Gastroesophageal sphincter (tissue), 4 donors: Measurements from ENCODE around the gene C1D. TPM values are rescaled to one million over a fixed set of nuclear protein-coding genes. Genes with fewer than 3 reads are reported as not detected.

Experiments
- ATAC-seq: fragments of 150-250 bp; one replicate; pipeline ENCODE4 v1.9.1; 2016; ENCODE audit warnings: mild to moderate bottlenecking, moderate library complexity
- H3K27ac ChIP-seq, 4 donors: fragments of 200-600 bp; sonication (generic) in 3 of 4; 1 replicate in 3 of 4; 2 replicates in 1 of 4; pipeline ENCODE4 v1.5.1; 2016 to 2019
- H3K27me3 ChIP-seq: fragments of 200-600 bp; sonication (generic); one replicate; pipeline ENCODE4 v1.5.1; 2019
- H3K36me3 ChIP-seq, 2 donors: fragments of 200-600 bp; sonication (generic); one replicate each; pipeline ENCODE4 v1.5.1; 2019; ENCODE audit warnings: control low read depth in 1 of 2
- H3K4me1 ChIP-seq, 3 donors: fragments of 200-600 bp; sonication (generic); 1 replicate in 2 of 3; 2 replicates in 1 of 3; pipeline ENCODE4 v1.5.1; 2016 to 2019; ENCODE audit warnings: control low read depth in 2 of 3
- H3K4me3 ChIP-seq, 2 donors: fragments of 200-600 bp; sonication (generic); one replicate each; pipeline ENCODE4 v1.5.1; 2019; ENCODE audit warnings: mild to moderate bottlenecking in 1 of 2, moderate library complexity in 1 of 2
- H3K9me3 ChIP-seq, 3 donors: fragments of 200-600 bp; sonication (generic); one replicate each; pipeline ENCODE4 v1.5.1; 2017 to 2019; ENCODE audit warnings: control low read depth in 2 of 3
- CTCF ChIP-seq, 4 experiments: fragments of 200-600 bp in 2 of 4; fragments of 450-650 bp in 2 of 4; sonication (generic) in 1 of 4; IDR thresholded peaks; one replicate each; pipeline ENCODE4 v1.5.1; 2017 to 2019; ENCODE audit warnings: antibody characterized with exemption in 4 of 4, mild to moderate bottlenecking in 2 of 4, moderate library complexity in 2 of 4
- EP300 ChIP-seq: sonication (generic); formaldehyde crosslinking; IDR thresholded peaks from one replicate; pipeline ENCODE4 v1.6.1; 2017; ENCODE audit warnings: antibody characterized with exemption, mild to moderate bottlenecking
- POLR2A ChIP-seq, 2 donors: fragments of 450-650 bp; IDR thresholded peaks; one replicate each; pipeline ENCODE4 v1.6.1; 2017; ENCODE audit warnings: antibody characterized with exemption in 2 of 2, mild to moderate bottlenecking in 2 of 2, moderate library complexity in 1 of 2
- POLR2AphosphoS5 ChIP-seq: sonication (generic); formaldehyde crosslinking; IDR thresholded peaks from one replicate; pipeline ENCODE4 v1.6.1; 2017; ENCODE audit warnings: antibody characterized with exemption
- WGBS, 2 donors: methylation state at CpG; one replicate each; pipeline ENCODE4 v1.1.5; 2018; ENCODE audit warnings: low coverage in 1 of 2; 5-methylcytosine and 5-hydroxymethylcytosine counted together
- total RNA-seq, 4 donors: library from RNA; depleted of rRNA; stranded (reverse); fragments of >200 nt; gene quantifications; one replicate each; pipeline ENCODE4 v1.1.0, GENCODE V29; 2016

C1D gene
- total RNA-seq, 4 donors from 2014 or later, result 23.4 to 66.5 (median 47.0) TPM

DNA sequence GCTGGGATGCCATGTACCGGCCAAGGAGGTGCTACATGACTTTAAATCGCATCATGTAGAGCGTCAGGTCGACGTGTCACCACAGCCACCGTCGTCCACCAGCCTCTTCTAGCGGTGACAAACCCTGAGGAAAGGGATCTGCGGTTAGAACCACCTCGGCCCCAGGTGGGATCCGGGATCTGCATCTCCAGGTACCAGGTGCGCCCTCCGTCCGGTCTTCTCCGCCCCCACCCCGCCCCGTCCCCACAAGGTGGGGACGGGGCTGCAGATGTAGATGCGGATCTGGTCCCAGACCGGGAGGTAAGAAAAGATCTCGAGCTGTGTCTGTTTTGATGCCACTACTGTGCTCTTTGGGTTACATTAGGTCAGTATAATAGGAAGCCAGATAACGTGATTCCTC, 38.4 kb downstream of the C1D start:
- no peak for TF ChIP-seq CTCF (IDR thresholded peaks at IDR 0.05)
- TF ChIP-seq POLR2A (IDR thresholded peaks at IDR 0.05), result no peak
- TF ChIP-seq EP300, result no peak
- no peak for TF ChIP-seq POLR2AphosphoS5
- Histone ChIP-seq H3K4me1 (no peaks in the 10 kb centered on the region), H3K4me3 (no peak overlapping the region), H3K9me3 (no peaks in the 10 kb centered on the region), H3K36me3 (no peaks in the 10 kb centered on the region), H3K27ac (no peak overlapping the region), H3K27me3 (peaks cover 15% of the 10 kb centered on the region)
- 93 to 95% methylated on average over 5 to 8 of the region's 22 CpGs for WGBS, 2 donors
- no peak for ATAC-seq

GRCh38 chr2:68023904-68024303, 38.9 kb downstream of the C1D start:
- Histone ChIP-seq H3K9me3 (no peaks in the 10 kb centered on the region), H3K27ac (no peak overlapping the region), H3K27me3 (peaks cover 15% of the 10 kb centered on the region), H3K36me3 (no peaks in the 10 kb centered on the region), H3K4me3 (no peak overlapping the region), H3K4me1 (no peaks in the 10 kb centered on the region)
- ATAC-seq, result no peak
- TF ChIP-seq CTCF (IDR thresholded peaks at IDR 0.05) (no peak), POLR2AphosphoS5 (no peak), POLR2A (IDR thresholded peaks at IDR 0.05) (no peak), EP300 (no peak)
- WGBS, 2 donors, result 100% methylated on average over 5 of the region's 16 CpGs; no CpG with 5 or more reads in 1 of the 2 donors

DNA sequence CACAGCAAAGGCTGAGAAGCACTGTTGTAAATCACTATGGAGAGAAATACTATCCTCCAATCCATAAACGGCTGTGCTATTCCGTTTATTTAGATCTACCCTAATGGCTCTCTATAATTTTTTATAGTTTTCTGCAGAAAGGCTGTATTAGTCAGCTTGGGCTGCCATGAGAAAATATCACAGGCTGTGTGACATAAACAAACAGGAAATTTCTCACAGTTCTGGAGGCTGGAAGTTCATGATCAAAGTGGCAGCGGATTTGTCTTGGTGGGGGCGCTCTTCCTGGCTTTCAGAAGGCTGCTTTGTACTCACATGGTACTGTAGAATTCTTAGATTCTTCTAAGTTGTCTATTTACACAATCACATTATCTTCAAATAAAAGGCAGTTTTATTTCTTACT, 44.1 kb downstream of the C1D start:
- peaks cover 7% of the 10 kb centered on the region for H3K27me3 ChIP-seq
- no peak overlapping the region for H3K4me3 ChIP-seq
- ATAC-seq, result no peak
- whole genome bisulfite sequencing, 2 donors, result 73 to 78% methylated on average over 3 to 4 of the region's 4 CpGs
- no peaks in the 10 kb centered on the region for H3K9me3 ChIP-seq
- no peaks in the 10 kb centered on the region for H3K4me1 ChIP-seq
- H3K36me3 ChIP-seq, result no peaks in the 10 kb centered on the region
- TF ChIP-seq EP300 (no peak), POLR2AphosphoS5 (no peak), POLR2A (IDR thresholded peaks at IDR 0.05) (no peak), CTCF (IDR thresholded peaks at IDR 0.05) (no peak)
- H3K27ac ChIP-seq, result no peak overlapping the region

DNA sequence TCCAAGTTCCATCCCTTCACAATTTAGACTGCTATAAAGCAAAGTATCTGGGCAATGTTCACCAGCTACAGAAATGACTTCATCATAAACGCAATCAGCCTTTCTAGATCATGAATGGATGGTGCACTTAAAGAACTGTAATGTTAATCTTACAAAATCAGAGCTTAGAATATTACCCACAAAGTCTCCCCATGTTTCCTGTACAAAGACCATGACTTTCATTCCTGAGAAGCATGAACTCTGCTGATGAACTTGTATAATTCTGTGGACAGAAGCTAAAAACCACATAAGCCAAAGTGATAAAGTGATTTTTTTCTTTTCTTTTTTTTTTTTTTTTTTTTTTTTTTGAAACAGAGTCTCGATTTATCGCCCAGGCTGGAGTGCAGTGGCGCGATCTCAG, 53.3 kb downstream of the C1D start:
- Histone ChIP-seq H3K4me3 (no peak overlapping the region), H3K36me3 (no peaks in the 10 kb centered on the region), H3K27me3 (no peaks in the 10 kb centered on the region), H3K9me3 (no peaks in the 10 kb centered on the region), H3K27ac (no peak overlapping the region), H3K4me1 (no peaks in the 10 kb centered on the region)
- no peak for TF ChIP-seq POLR2AphosphoS5
- ATAC-seq, result no peak
- 64 to 93% methylated on average over 1 to 5 of the region's 5 CpGs for WGBS, 2 donors

GRCh38 chr2:68000170-68000825, 62.5 kb downstream of the C1D start:
- H3K36me3 ChIP-seq, result no peaks in the 10 kb centered on the region
- no peak for TF ChIP-seq CTCF (IDR thresholded peaks at IDR 0.05)
- no peak for TF ChIP-seq POLR2AphosphoS5
- no peak for TF ChIP-seq EP300
- TF ChIP-seq POLR2A (IDR thresholded peaks at IDR 0.05), result no peak
- H3K9me3 ChIP-seq, result no peaks in the 10 kb centered on the region
- no peaks in the 10 kb centered on the region for H3K27me3 ChIP-seq
- WGBS, 2 donors, result 90% methylated on average over 2 to 4 of the region's 8 CpGs
- H3K4me3 ChIP-seq, result no peak overlapping the region
- H3K4me1 ChIP-seq, result no peaks in the 10 kb centered on the region
- ATAC-seq, result no peak
- H3K27ac ChIP-seq, result no peak overlapping the region
